Endodermal cell (in vitro differentiated cells): ENCODE measurements around the gene CISH. TPM values are rescaled to one million over a fixed set of nuclear protein-coding genes. Genes with fewer than 3 reads are reported as not detected.

Experiments used
- DNase-seq: peaks from one replicate; pipeline ENCODE4 v3.0.0-alpha.2; 2017
- H3K27ac ChIP-seq: 2 replicates; pipeline ENCODE4 v1.5.1; 2013; ENCODE audit warnings: mild to moderate bottlenecking, low read depth, low read length, moderate library complexity
- H3K27me3 ChIP-seq: 2 replicates; pipeline ENCODE4 v1.6.1; 2013; ENCODE audit warnings: mild to moderate bottlenecking, low read length, moderate library complexity; ENCODE audit not compliant: insufficient read depth, control insufficient read depth, poor library complexity, severe bottlenecking
- H3K36me3 ChIP-seq: 2 replicates; pipeline ENCODE4 v1.7.0; 2013; ENCODE audit warnings: mild to moderate bottlenecking, low read length, moderate library complexity; ENCODE audit not compliant: control insufficient read depth, insufficient read depth
- H3K4me1 ChIP-seq: one replicate; pipeline ENCODE4 v1.7.0; 2013; ENCODE audit warnings: low read length; ENCODE audit not compliant: control insufficient read depth, insufficient read depth
- H3K4me3 ChIP-seq: 2 replicates; pipeline ENCODE4 v1.5.1; 2013; ENCODE audit warnings: mild to moderate bottlenecking, low read length, moderate library complexity
- H3K9ac ChIP-seq: 2 replicates; pipeline ENCODE4 v1.6.1; 2013; ENCODE audit warnings: mild to moderate bottlenecking, low read length, moderate library complexity; ENCODE audit not compliant: poor library complexity, severe bottlenecking; ENCODE audit errors: extremely low read depth
- H3K9me3 ChIP-seq: 2 replicates; pipeline ENCODE4 v1.6.1; 2013; ENCODE audit warnings: mild to moderate bottlenecking, low read length, moderate library complexity; ENCODE audit not compliant: control insufficient read depth
- H3K27ac Mint-ChIP-seq: 2 replicates; pipeline ENCODE4 v1.8.0; 2020; ENCODE audit warnings: mixed read lengths
- H3K27me3 Mint-ChIP-seq: 2 replicates; pipeline ENCODE4 v1.8.0; 2021; ENCODE audit warnings: mild to moderate bottlenecking, mixed read lengths; ENCODE audit not compliant: insufficient read depth
- H3K36me3 Mint-ChIP-seq: 2 replicates; pipeline ENCODE4 v1.8.0; 2020; ENCODE audit warnings: low read depth, mixed read lengths
- H3K4me1 Mint-ChIP-seq: 2 replicates; pipeline ENCODE4 v1.8.0; 2020; ENCODE audit warnings: mixed read lengths
- H3K4me3 Mint-ChIP-seq: 2 replicates; pipeline ENCODE4 v1.8.0; 2020; ENCODE audit warnings: mild to moderate bottlenecking, moderate library complexity, mixed read lengths
- H3K9me3 Mint-ChIP-seq: 2 replicates; pipeline ENCODE4 v1.8.0; 2020; ENCODE audit warnings: mild to moderate bottlenecking, mixed read lengths
- CTCF ChIP-seq: fragments of 200-600 bp; sonication (generic); conservative IDR thresholded peaks from 2 replicates; pipeline ENCODE4 v1.5.0; 2021; ENCODE audit warnings: antibody characterized with exemption, mild to moderate bottlenecking
- WGBS, 2 experiments: methylation state at CpG; one replicate each; pipeline versions ENCODE4 v1.1.5 to v1.1.7; 2013; ENCODE audit warnings: missing lambda C conversion rate in 2 of 2, mixed read lengths in 1 of 2; ENCODE audit not compliant: insufficient coverage in 1 of 2, insufficient read length in 1 of 2; 5-methylcytosine and 5-hydroxymethylcytosine counted together
- total RNA-seq, 2 donors: library from RNA; stranded (reverse); fragmentation: NEBNext Ultra II Directional in 1 of 2; extraction: Animal tissue kit (Norgen Biotek cat#: 25700) in 1 of 2; gene quantifications; 2 replicates in 1 of 2; 3 replicates in 1 of 2; pipeline ENCODE4 v1.2.1, GENCODE V29; 2021

Gene CISH
- total RNA-seq, 2 donors from 2014 or later = 1.2 to 2.0 TPM

- no CpG with 5 or more reads among the region's 1 CpG for WGBS, 2 experiments
- H3K27me3 ChIP-seq = no peaks in the 10 kb centered on the region
- no peaks in the 10 kb centered on the region for H3K9me3 Mint-ChIP-seq
- peaks cover 9% of the 10 kb centered on the region for H3K36me3 Mint-ChIP-seq
- H3K27me3 Mint-ChIP-seq = peaks cover under 1% of the 10 kb centered on the region
- H3K36me3 ChIP-seq = peaks cover 10% of the 10 kb centered on the region
- H3K4me1 ChIP-seq = no peaks in the 10 kb centered on the region
- TF ChIP-seq CTCF = no peak
- no peaks in the 10 kb centered on the region for H3K9me3 ChIP-seq
- H3K9ac ChIP-seq = no peak overlapping the region
- no peak for DNase-seq
- H3K4me1 Mint-ChIP-seq = peaks cover 17% of the 10 kb centered on the region
- H3K4me3 Mint-ChIP-seq = no peak overlapping the region
- no peak overlapping the region for H3K4me3 ChIP-seq
- no peak overlapping the region for H3K27ac ChIP-seq
- no peak overlapping the region for H3K27ac Mint-ChIP-seq
These were observed 38.4 kb upstream of the CISH start for GRCh38 chr3:50650018-50650417.

DNA sequence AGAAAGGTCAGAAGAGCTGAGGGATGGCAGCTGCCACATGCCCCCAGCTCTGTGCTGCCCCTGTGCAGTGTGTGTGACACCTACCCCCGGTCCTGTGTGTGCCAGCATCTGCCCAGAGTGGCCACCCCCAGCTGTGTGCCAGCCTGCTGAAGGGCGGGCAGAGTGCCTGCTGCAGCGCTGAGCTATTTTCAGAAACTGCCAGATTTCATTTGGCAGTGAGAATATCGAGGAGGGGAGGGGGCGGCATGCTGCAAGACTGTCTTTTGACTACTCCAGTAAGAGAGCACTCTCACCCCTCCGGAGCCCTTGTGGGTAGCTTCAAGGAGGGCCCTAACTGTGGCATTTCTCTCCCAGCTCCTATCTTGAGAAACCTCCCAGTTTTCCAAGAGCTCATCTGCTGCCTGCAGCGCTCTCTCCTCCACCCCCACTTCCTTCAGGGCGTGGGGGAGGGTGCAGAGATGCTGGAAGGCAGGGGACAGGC lies 37.9 kb upstream of the CISH start:
- DNase-seq = no peak
- peaks cover 22% of the 10 kb centered on the region for H3K4me1 Mint-ChIP-seq
- H3K36me3 ChIP-seq = peaks cover 15% of the 10 kb centered on the region
- no peaks in the 10 kb centered on the region for H3K9me3 Mint-ChIP-seq
- H3K36me3 Mint-ChIP-seq = peaks cover 9% of the 10 kb centered on the region
- H3K27ac Mint-ChIP-seq = no peak overlapping the region
- WGBS, 2 experiments = 84 to 89% methylated on average over 6 to 8 of the region's 8 CpGs
- no peak overlapping the region for H3K27ac ChIP-seq
- H3K27me3 Mint-ChIP-seq = no peaks in the 10 kb centered on the region
- H3K27me3 ChIP-seq = no peaks in the 10 kb centered on the region
- TF ChIP-seq CTCF = no peak
- no peak overlapping the region for H3K4me3 ChIP-seq
- H3K4me3 Mint-ChIP-seq = no peak overlapping the region
- H3K4me1 ChIP-seq = no peaks in the 10 kb centered on the region
- H3K9me3 ChIP-seq = no peaks in the 10 kb centered on the region
- no peak overlapping the region for H3K9ac ChIP-seq

DNA sequence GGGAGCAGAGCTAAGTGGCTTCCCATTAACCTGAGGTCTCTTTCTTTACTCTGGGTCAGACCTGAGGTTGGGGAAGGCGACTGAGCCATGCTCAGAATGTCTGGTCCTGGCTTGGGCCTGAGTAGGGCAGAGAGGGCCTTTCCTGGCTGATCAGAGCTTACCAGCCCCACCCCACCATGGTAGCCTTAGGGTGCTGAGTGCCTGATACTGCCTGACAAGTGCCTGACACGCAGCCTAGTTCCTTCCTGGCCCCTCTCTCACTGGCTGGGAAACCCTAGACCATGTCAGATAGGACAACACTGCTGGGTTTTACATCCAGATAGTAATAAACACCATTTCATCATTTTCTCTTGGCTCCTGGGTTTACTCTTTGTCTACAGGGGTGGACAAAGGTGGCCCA lies 37.4 kb upstream of the CISH start:
- Mint-ChIP-seq H3K36me3 (peaks cover 9% of the 10 kb centered on the region), H3K4me1 (peaks cover 28% of the 10 kb centered on the region), H3K27me3 (no peaks in the 10 kb centered on the region), H3K27ac (no peak overlapping the region), H3K9me3 (no peaks in the 10 kb centered on the region), H3K4me3 (no peak overlapping the region)
- WGBS, 2 experiments = 90 to 91% methylated on average over 1 to 2 of the region's 2 CpGs
- Histone ChIP-seq H3K36me3 (peaks cover 19% of the 10 kb centered on the region), H3K4me3 (no peak overlapping the region), H3K9me3 (no peaks in the 10 kb centered on the region), H3K4me1 (no peaks in the 10 kb centered on the region), H3K27me3 (no peaks in the 10 kb centered on the region), H3K9ac (no peak overlapping the region), H3K27ac (peak overlapping the region; percentile 76)
- DNase-seq = no peak
- no peak for TF ChIP-seq CTCF
